Coronary artery (tissue), 2 donors: ENCODE data around the gene ACTR6.

ENCODE experiments used
- DNase-seq: peaks from one replicate; pipeline ENCODE4 v3.0.0-alpha.2; 2017; ENCODE audit warnings: low spot score
- H3K27ac ChIP-seq, 2 donors: fragments of 200-600 bp; sonication (generic); one replicate each; pipeline ENCODE4 v1.5.1; 2016 to 2019
- H3K4me3 ChIP-seq: fragments of 200-600 bp; sonication (generic); 2 replicates; pipeline ENCODE4 v1.5.1; 2016; ENCODE audit warnings: mild to moderate bottlenecking, moderate library complexity
- CTCF ChIP-seq: fragments of 200-600 bp; sonication (generic); IDR thresholded peaks from one replicate; pipeline ENCODE4 v1.5.1; 2019; ENCODE audit warnings: antibody characterized with exemption

ACTR6 gene

DNA sequence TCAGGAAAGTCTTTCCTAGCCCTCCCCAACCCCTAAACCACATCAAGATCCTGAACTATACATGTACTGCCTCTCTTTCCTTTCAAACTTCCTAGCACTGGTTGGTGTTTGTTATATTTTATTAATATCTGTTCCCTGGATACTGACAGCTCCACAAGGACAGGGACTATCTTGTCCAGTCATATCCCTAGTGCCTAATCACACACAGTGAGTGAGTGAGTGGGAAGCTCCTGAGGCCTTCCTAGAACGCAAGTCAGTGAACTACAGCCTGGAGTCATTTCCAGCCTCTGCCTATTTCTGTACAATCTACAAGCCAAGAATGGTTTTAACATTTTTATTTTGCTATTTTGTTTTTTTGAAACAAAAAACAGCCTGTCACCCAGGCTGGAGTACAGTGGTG lies 7.5 kb upstream of the ACTR6 start:
- TF ChIP-seq CTCF: no peak
- DNase-seq: no peak
- no peak overlapping the region for H3K4me3 ChIP-seq
- H3K27ac ChIP-seq: no peak overlapping the region

DNA sequence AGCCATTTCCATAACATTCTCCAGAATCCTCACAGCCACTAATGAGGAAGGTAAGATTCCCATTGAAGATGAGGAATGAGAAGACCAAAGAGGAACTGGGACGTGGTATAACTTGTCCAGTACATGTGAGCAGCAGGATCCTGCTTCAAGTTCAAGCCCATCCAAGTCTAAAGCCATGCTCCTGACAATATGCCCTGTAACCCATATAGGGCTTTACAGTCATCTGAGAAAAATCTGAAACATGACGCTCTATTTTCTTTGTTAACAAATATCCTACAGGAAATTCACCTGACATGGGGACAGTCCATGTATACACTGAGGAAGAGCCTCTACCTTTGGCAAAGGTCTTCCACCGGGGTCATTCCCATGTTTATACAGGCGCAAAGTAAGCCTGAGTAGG lies 3.1 kb upstream of the ACTR6 start:
- no peak for DNase-seq
- no peak overlapping the region for H3K27ac ChIP-seq
- no peak for TF ChIP-seq CTCF
- no peak overlapping the region for H3K4me3 ChIP-seq

DNA sequence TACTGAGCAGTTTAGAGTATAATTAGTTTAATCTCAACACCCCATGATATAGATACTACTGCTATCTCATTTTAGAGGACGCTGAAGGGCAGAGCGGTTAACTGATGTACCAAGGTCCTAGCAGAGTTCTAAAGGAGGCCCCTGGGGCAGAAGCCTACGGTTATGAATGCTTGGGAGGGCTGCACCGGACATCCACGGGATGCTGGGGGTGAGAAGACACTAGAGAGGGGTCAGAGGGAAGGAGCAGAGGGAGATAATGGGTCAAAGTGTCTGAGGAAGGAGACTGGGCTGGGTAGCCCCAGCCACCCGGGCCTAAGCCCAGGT lies 1.6 kb upstream of the ACTR6 start:
- peak overlapping the region in 1 of 2 donors; percentile 90 for H3K27ac ChIP-seq
- no peak for TF ChIP-seq CTCF
- no peak for DNase-seq
- H3K4me3 ChIP-seq: peak overlapping the region; percentile 83

DNA sequence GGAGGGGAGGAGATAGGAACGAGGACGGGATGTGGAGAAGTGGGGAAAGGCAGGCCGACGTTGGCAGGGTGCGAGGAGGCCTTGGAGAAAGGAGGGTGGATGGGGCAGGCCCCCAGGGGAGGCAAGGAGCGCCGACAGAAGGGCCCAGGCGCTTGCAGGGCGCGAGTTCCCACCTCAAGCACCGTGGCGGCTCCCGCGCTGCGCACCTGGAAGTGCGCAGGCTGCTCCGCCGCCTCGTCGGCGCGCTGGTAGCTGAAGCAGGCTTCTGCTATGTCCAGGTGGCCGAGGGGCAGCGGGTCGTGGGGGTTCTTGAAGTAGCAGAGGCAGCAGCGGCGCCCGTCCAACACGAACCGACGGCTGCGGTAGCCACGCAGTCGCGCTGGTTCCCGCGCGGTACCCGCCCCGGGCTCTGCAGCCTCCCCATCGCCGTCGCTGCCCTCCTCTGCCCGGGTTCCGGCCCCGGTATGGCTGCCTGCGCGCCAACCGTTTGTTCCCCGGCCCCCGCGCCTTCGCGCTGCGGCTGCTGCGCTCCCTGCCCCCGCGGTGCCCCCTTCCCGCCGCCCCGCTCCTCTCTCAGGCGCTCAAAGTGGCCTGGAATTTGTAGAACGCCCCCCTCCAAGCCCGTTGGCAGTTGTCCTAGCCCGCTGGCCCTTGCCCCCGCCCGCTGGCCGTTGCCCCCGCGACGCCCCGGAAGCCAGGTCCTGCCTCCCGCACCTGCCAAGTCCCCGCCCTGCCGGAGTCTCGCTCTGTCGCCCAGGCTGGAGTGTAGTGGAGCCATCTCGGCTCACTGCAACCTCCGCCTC lies 1.1 kb upstream of the ACTR6 start:
- Histone ChIP-seq H3K27ac (peak overlapping the region; percentile 81 to 90), H3K4me3 (peak overlapping the region; percentile 83)
- TF ChIP-seq CTCF: no peak
- peak; percentile 85 for DNase-seq

- TF ChIP-seq CTCF: no peak
- peak overlapping the region; percentile 83 for H3K4me3 ChIP-seq
- H3K27ac ChIP-seq: no peak overlapping the region
- no peak for DNase-seq
Observed at GRCh38 chr12:100201604-100202423, 1.2 kb downstream of the ACTR6 start.

GRCh38 chr12:100207311-100207710 lies 6.7 kb downstream of the ACTR6 start:
- Histone ChIP-seq H3K4me3 (no peak overlapping the region), H3K27ac (no peak overlapping the region)
- no peak for TF ChIP-seq CTCF
- no peak for DNase-seq

- no peak for TF ChIP-seq CTCF
- Histone ChIP-seq H3K4me3 (no peak overlapping the region), H3K27ac (no peak overlapping the region)
- DNase-seq: no peak
Observed at GRCh38 chr12:100208834-100209233, 8.2 kb downstream of the ACTR6 start.
